ENCODE results near the gene GBA3. TPM values are rescaled to one million over a fixed set of nuclear protein-coding genes. Genes with fewer than 3 reads are reported as not detected.

GBA3 gene
- total RNA-seq, 4 donors from 2014 or later, result 0.47 to 0.56 TPM; not detected in 2

GRCh38 chr4:22824091-22824490 lies 131.4 kb downstream of the GBA3 start:
- DNase-seq (ENCODE audit: low spot score) (no peak), ATAC-seq (ENCODE audit: low FRiP score) (no peak)
- no peak for TF ChIP-seq CTCF (IDR thresholded peaks at IDR 0.05)

GRCh38 chr4:22842360-22843018 lies 149.8 kb downstream of the GBA3 start:
- TF ChIP-seq CTCF (IDR thresholded peaks at IDR 0.05), result no peak
- ATAC-seq (ENCODE audit: low FRiP score), result no peak
- DNase-seq (ENCODE audit: low spot score), result no peak

- TF ChIP-seq CTCF (IDR thresholded peaks at IDR 0.05), result no peak
- no peak for ATAC-seq (ENCODE audit: low FRiP score)
- DNase-seq (ENCODE audit: low spot score), result no peak
Measured at GRCh38 chr4:22848332-22848731, 155.6 kb downstream of the GBA3 start.

- no peak for TF ChIP-seq CTCF (IDR thresholded peaks at IDR 0.05)
- no peak for ATAC-seq (ENCODE audit: low FRiP score)
Measured at GRCh38 chr4:22850055-22850454, 157.3 kb downstream of the GBA3 start.

GRCh38 chr4:22850630-22851029 lies 157.9 kb downstream of the GBA3 start:
- no peak for TF ChIP-seq CTCF (IDR thresholded peaks at IDR 0.05)
- DNase-seq (ENCODE audit: low spot score) (no peak), ATAC-seq (ENCODE audit: low FRiP score) (no peak)

More at GRCh38 chr4:22850055-22850454, 157.3 kb downstream of the GBA3 start:
- no peak for DNase-seq (ENCODE audit: low spot score)

GRCh38 chr4:22857411-22857810 lies 164.7 kb downstream of the GBA3 start:
- no peak for ATAC-seq (ENCODE audit: low FRiP score)
- TF ChIP-seq CTCF (IDR thresholded peaks at IDR 0.05), result no peak
- no peak for DNase-seq (ENCODE audit: low spot score)

GRCh38 chr4:22859318-22859717 lies 166.6 kb downstream of the GBA3 start:
- TF ChIP-seq CTCF (IDR thresholded peaks at IDR 0.05), result no peak
- DNase-seq (ENCODE audit: low spot score) (no peak), ATAC-seq (ENCODE audit: low FRiP score) (no peak)

All from omental fat pad (tissue), 4 donors.